SU-DHL-6 (cell line): ENCODE measurements around the gene CLASP1.
"Not testable (repeated sequence)": the region's sequence is repeated elsewhere in the genome, so short reads cannot be mapped to it uniquely, and the experiment has no call there.

ENCODE experiments used
- H2AFZ ChIP-seq: fragments of 200-600 bp; sonication (generic); 2 replicates; pipeline ENCODE4 v1.6.1; 2014; ENCODE audit warnings: low read depth, mild to moderate bottlenecking, moderate library complexity, mixed read lengths, antibody characterized with exemption, low read length; ENCODE audit not compliant: severe bottlenecking
- H3F3A ChIP-seq: fragments of 200-600 bp; shearing (Covaris generic); 2 replicates; pipeline ENCODE4 v1.6.0; 2016; ENCODE audit warnings: antibody characterized with exemption, mild to moderate bottlenecking; ENCODE audit not compliant: insufficient read depth
- H3K27ac ChIP-seq: fragments of 200-600 bp; sonication (generic); 2 replicates; pipeline ENCODE4 v1.5.1; 2016; ENCODE audit warnings: low read depth, mild to moderate bottlenecking, low read length, moderate library complexity, mixed read lengths
- H3K27me3 ChIP-seq: fragments of 200-600 bp; sonication (generic), shearing (Covaris generic); 2 replicates; pipeline ENCODE4 v1.6.0; 2014; ENCODE audit warnings: mild to moderate bottlenecking, low read length
- H3K36me3 ChIP-seq: fragments of 200-600 bp; sonication (generic); 2 replicates; pipeline ENCODE4 v1.6.1; 2014; ENCODE audit warnings: mild to moderate bottlenecking, low read length, mixed read lengths
- H3K4me2 ChIP-seq: fragments of 300-600, 200-600 bp; shearing (Covaris generic), sonication (generic); 2 replicates; pipeline ENCODE4 v1.6.0; 2014; ENCODE audit warnings: low read length, low read depth, mild to moderate bottlenecking; ENCODE audit not compliant: poor library complexity, severe bottlenecking
- H3K4me3 ChIP-seq: fragments of 200-600 bp; sonication (generic); 2 replicates; pipeline ENCODE4 v1.5.1; 2014; ENCODE audit warnings: antibody characterized with exemption, low read length, mild to moderate bottlenecking, mixed read lengths; ENCODE audit not compliant: insufficient read depth, poor library complexity, severe bottlenecking
- H3K79me2 ChIP-seq: fragments of 200-600 bp; sonication (generic); 2 replicates; pipeline ENCODE4 v1.6.1; 2014; ENCODE audit warnings: mild to moderate bottlenecking, low read length, moderate library complexity; ENCODE audit not compliant: insufficient read depth
- H3K9ac ChIP-seq: fragments of 200-600 bp; sonication (generic); 2 replicates; pipeline ENCODE4 v1.7.0; 2014; ENCODE audit warnings: mild to moderate bottlenecking, low read length
- H3K9me2 ChIP-seq: fragments of 200-600 bp; sonication (generic); replicated peaks from 2 replicates; pipeline ENCODE4 v1.6.1; 2014; ENCODE audit warnings: low read length; ENCODE audit not compliant: insufficient read depth
- H3K9me3 ChIP-seq: fragments of 200-600 bp; sonication (generic); 2 replicates; pipeline ENCODE4 v1.6.1; 2014; ENCODE audit warnings: low read length, mixed read lengths; ENCODE audit not compliant: insufficient read depth
- H4K20me1 ChIP-seq: fragments of 200-600 bp; sonication (generic); 2 replicates; pipeline ENCODE4 v1.6.1; 2014; ENCODE audit warnings: low read depth, mild to moderate bottlenecking, antibody characterized with exemption, low read length, moderate library complexity, mixed read lengths
- EZH2phosphoT487 ChIP-seq: fragments of 200-600 bp; sonication (generic), shearing (Covaris generic); conservative IDR thresholded peaks from 2 replicates; pipeline ENCODE4 v1.6.1; 2018; ENCODE audit warnings: mild to moderate bottlenecking, antibody characterized with exemption, low read length, moderate library complexity, mixed read lengths
- TF ChIP-seq, protein P1 (sequence below): fragments of 200-600 bp; sonication (generic); IDR thresholded peaks from one replicate; pipeline ENCODE4 v1.5.1; 2017; ENCODE audit warnings: antibody characterized with exemption, mild to moderate bottlenecking, low read length, moderate library complexity; ENCODE audit not compliant: insufficient read depth, poor library complexity, severe bottlenecking

Gene CLASP1

DNA sequence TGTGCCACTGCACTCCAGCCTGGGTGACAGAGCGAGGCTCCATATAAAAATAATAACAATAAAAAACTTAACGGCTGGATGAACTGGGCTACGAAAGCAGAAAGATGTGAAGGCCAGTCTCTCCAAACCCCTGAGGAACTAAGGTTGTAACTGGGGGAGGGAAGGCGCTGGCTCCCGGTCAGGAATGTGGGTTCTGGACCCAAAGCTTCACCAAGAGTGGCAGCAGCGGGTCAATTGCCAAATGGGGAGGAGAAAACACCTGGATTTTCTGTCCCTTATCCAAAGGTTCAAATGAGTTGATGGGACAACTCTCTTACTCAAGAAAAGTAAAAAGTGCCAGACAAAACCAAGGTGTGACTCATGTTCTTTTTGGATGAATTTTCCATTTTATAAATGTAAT is 304.2 kb downstream of the CLASP1 start:
- Histone ChIP-seq H3K36me3 (0 out of 2 replicates have a peak, but pooled peaks cover 5% of the 10 kb centered on the region), H3K9me3 (no peaks in the 10 kb centered on the region), H3K79me2 (no peaks in the 10 kb centered on the region), H3K9ac (no peak overlapping the region), H3K4me2 (no peak overlapping the region), H3K4me3 (no peak overlapping the region), H3K27me3 (no peaks in the 10 kb centered on the region), H4K20me1 (no peaks in the 10 kb centered on the region), H3K27ac (no peak overlapping the region), H3F3A (no peaks in the 10 kb centered on the region), H2AFZ (no peak overlapping the region), H3K9me2 (no peaks in the 10 kb centered on the region)
- TF ChIP-seq, protein P1, sequence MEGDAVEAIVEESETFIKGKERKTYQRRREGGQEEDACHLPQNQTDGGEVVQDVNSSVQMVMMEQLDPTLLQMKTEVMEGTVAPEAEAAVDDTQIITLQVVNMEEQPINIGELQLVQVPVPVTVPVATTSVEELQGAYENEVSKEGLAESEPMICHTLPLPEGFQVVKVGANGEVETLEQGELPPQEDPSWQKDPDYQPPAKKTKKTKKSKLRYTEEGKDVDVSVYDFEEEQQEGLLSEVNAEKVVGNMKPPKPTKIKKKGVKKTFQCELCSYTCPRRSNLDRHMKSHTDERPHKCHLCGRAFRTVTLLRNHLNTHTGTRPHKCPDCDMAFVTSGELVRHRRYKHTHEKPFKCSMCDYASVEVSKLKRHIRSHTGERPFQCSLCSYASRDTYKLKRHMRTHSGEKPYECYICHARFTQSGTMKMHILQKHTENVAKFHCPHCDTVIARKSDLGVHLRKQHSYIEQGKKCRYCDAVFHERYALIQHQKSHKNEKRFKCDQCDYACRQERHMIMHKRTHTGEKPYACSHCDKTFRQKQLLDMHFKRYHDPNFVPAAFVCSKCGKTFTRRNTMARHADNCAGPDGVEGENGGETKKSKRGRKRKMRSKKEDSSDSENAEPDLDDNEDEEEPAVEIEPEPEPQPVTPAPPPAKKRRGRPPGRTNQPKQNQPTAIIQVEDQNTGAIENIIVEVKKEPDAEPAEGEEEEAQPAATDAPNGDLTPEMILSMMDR: no peak
- TF ChIP-seq EZH2phosphoT487: no peak

DNA sequence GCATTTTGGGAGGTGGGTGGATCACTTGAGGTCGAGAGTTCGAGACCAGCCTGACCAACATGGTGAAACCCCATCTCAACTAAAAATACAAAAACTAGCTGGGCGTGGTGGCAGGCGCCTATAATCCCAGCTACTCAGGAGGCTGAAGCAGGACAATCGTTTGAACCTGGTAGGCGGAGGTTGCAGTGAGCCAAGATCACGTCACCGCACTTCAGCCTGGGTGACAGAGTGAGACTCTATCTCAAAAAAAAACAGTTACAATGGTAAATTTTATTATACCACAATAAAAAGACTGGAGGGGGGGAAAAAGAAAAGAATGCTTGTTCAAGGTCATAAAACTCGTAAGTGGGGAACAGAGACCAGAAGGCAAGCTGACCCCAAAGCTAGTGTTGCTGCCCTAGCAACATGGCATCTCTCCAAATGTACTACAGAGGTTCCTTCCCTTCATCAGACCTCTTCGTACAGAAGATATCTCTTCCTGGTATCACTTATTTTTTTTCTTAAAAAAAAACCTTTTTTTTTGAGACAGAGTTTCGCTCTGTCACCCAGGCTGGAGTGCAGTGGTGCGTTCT is 305.3 kb downstream of the CLASP1 start:
- H3K9me3 ChIP-seq, H2AFZ ChIP-seq, H4K20me1 ChIP-seq, H3K27ac ChIP-seq, H3K9me2 ChIP-seq, H3K4me3 ChIP-seq, H3K4me2 ChIP-seq, H3K9ac ChIP-seq, H3K27me3 ChIP-seq, H3K79me2 ChIP-seq, H3K36me3 ChIP-seq, H3F3A ChIP-seq: not testable (repeated sequence)

DNA sequence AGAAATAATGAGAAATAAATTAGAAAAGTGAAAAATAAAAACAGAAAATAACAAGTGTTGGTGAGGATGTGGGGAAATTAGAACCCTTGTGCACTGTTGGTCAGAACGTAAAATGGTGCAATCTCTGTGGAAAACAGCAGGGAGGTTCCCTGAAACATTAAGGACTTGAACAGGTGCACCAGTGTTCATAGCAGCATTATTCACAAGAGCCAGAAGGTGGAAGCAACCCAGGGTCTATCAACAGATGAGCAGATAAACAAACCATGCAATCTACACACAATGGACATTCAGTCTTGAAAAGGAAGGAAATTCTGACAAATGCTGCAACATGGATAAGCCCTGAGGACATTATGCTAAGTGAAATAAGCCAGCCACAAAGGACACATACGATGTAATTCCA is 306.1 kb downstream of the CLASP1 start:
- Histone ChIP-seq H3K4me2 (no peak overlapping the region), H3K79me2 (no peaks in the 10 kb centered on the region), H3K9me3 (no peaks in the 10 kb centered on the region), H3K36me3 (0 out of 2 replicates have a peak, but pooled peaks cover 5% of the 10 kb centered on the region), H3K4me3 (no peak overlapping the region), H3K9me2 (no peaks in the 10 kb centered on the region), H4K20me1 (no peaks in the 10 kb centered on the region), H3K9ac (no peak overlapping the region), H2AFZ (no peak overlapping the region), H3K27ac (no peak overlapping the region), H3F3A (no peaks in the 10 kb centered on the region), H3K27me3 (no peaks in the 10 kb centered on the region)
- no peak for TF ChIP-seq EZH2phosphoT487
- TF ChIP-seq, protein P1: no peak

DNA sequence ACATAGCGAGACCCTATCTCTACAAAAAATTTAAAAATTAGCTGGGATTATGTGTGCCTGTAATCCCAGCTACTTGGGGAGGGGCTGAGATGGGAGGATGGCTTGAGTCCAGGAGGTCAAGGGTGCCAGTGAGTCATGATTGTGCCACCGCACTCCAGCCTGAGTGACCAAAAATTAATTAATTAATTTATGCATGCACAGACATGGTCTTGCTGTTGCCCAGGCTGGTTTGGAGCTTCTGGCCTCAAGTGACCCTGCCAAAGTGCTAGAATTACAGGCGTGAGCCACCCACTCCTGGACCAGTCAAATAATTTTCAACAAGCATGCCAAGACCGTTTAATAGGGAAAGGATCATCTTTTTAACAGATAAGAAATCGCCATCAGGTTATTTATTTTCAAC is 306.5 kb downstream of the CLASP1 start:
- TF ChIP-seq, protein P1: no peak
- TF ChIP-seq EZH2phosphoT487: no peak
- no peaks in the 10 kb centered on the region for H4K20me1 ChIP-seq
- H3K27me3 ChIP-seq: no peaks in the 10 kb centered on the region
- no peaks in the 10 kb centered on the region for H3K9me2 ChIP-seq
- H3K4me2 ChIP-seq: no peak overlapping the region
- H2AFZ ChIP-seq: no peak overlapping the region
- H3K27ac ChIP-seq: no peak overlapping the region
- H3F3A ChIP-seq: no peaks in the 10 kb centered on the region
- no peak overlapping the region for H3K9ac ChIP-seq
- 0 out of 2 replicates have a peak, but pooled peaks cover 5% of the 10 kb centered on the region for H3K36me3 ChIP-seq
- no peaks in the 10 kb centered on the region for H3K79me2 ChIP-seq
- no peaks in the 10 kb centered on the region for H3K9me3 ChIP-seq
- no peak overlapping the region for H3K4me3 ChIP-seq
